ENCODE results near the gene SMARCE1.

GRCh38 chr17:40598301-40598618 is 49.4 kb downstream of the SMARCE1 start:
- no peak for TF ChIP-seq CTCF (optimal IDR thresholded peaks at IDR 0.05 in 1 of 3, IDR thresholded peaks at IDR 0.05 in 1 of 3, conservative IDR thresholded peaks at IDR 0.05 in 1 of 3; ENCODE audit: extremely low read depth in 1 of 3, insufficient read depth in 2 of 3, low read length in 3 of 3)
- TF ChIP-seq EZH2 (IDR thresholded peaks at IDR 0.05; ENCODE audit: low read length): no peak
